Osteoblast (primary cell): ENCODE measurements around the gene GPR108. TPM values are rescaled to one million over a fixed set of nuclear protein-coding genes. Genes with fewer than 3 reads are reported as not detected.

Source experiments
- DNase-seq: peaks from one replicate; pipeline ENCODE4 v3.0.0; 2011; ENCODE audit warnings: low spot score, mixed read lengths; ENCODE audit not compliant: insufficient read length; ENCODE audit errors: missing footprints
- H2AFZ ChIP-seq: 2 replicates; pipeline ENCODE4 v1.6.0; 2011; ENCODE audit warnings: mild to moderate bottlenecking, low read length
- H3K27ac ChIP-seq: 2 replicates; pipeline ENCODE4 v1.5.1; 2011; ENCODE audit warnings: mild to moderate bottlenecking, low read depth, low read length, moderate library complexity
- H3K27me3 ChIP-seq: 2 replicates; pipeline ENCODE4 v1.6.0; 2012; ENCODE audit warnings: mild to moderate bottlenecking, control low read depth, inconsistent platforms, low read length, moderate library complexity; ENCODE audit not compliant: insufficient read depth
- H3K36me3 ChIP-seq: 2 replicates; pipeline ENCODE4 v1.5.1; 2011; ENCODE audit warnings: mild to moderate bottlenecking, low read length, control low read depth, moderate library complexity; ENCODE audit not compliant: insufficient read depth
- H3K4me1 ChIP-seq: 2 replicates; pipeline ENCODE4 v1.5.1; 2011; ENCODE audit warnings: mild to moderate bottlenecking, low read length, control low read depth, moderate library complexity; ENCODE audit not compliant: insufficient read depth
- H3K4me2 ChIP-seq: 2 replicates; pipeline ENCODE4 v1.6.0; 2011; ENCODE audit warnings: mild to moderate bottlenecking, low read length; ENCODE audit not compliant: insufficient read depth
- H3K4me3 ChIP-seq: fragments of 200-600 bp; sonication (generic); 3 replicates; pipeline ENCODE4 v1.5.1; 2012; ENCODE audit warnings: mild to moderate bottlenecking, low read length, inconsistent platforms; ENCODE audit not compliant: insufficient read depth
- H3K79me2 ChIP-seq: 2 replicates; pipeline ENCODE4 v1.6.0; 2012; ENCODE audit warnings: mild to moderate bottlenecking, low read length, control low read depth, inconsistent platforms; ENCODE audit not compliant: insufficient read depth
- H3K9me3 ChIP-seq: 2 replicates; pipeline ENCODE4 v1.5.1; 2011; ENCODE audit warnings: low read depth, low read length, control low read depth
- H4K20me1 ChIP-seq: 2 replicates; pipeline ENCODE4 v1.6.0; 2012; ENCODE audit warnings: mild to moderate bottlenecking, low read length, control low read depth; ENCODE audit not compliant: insufficient read depth
- total RNA-seq: library from RNA; depleted of rRNA; stranded (reverse); fragments of >200 nt; gene quantifications from 2 replicates; pipeline ENCODE4 v1.2.3, GENCODE V29; 2012
- TF ChIP-seq, protein P1 (sequence below): IDR thresholded peaks from 2 replicates; pipeline ENCODE4 v1.5.1; 2011; ENCODE audit warnings: mild to moderate bottlenecking, low read depth, low read length, moderate library complexity; ENCODE audit errors: extremely low read depth

The GPR108 gene
- total RNA-seq, 1 donor, result 42.3 TPM

GRCh38 chr19:6691342-6691741, 46.0 kb downstream of the GPR108 start:
- H3K9me3 ChIP-seq, result no peaks in the 10 kb centered on the region
- no peak overlapping the region for H3K4me2 ChIP-seq
- H3K27me3 ChIP-seq, result peaks cover 3% of the 10 kb centered on the region
- no peak overlapping the region for H2AFZ ChIP-seq
- no peak for DNase-seq
- H3K27ac ChIP-seq, result no peak overlapping the region
- TF ChIP-seq, protein P1, sequence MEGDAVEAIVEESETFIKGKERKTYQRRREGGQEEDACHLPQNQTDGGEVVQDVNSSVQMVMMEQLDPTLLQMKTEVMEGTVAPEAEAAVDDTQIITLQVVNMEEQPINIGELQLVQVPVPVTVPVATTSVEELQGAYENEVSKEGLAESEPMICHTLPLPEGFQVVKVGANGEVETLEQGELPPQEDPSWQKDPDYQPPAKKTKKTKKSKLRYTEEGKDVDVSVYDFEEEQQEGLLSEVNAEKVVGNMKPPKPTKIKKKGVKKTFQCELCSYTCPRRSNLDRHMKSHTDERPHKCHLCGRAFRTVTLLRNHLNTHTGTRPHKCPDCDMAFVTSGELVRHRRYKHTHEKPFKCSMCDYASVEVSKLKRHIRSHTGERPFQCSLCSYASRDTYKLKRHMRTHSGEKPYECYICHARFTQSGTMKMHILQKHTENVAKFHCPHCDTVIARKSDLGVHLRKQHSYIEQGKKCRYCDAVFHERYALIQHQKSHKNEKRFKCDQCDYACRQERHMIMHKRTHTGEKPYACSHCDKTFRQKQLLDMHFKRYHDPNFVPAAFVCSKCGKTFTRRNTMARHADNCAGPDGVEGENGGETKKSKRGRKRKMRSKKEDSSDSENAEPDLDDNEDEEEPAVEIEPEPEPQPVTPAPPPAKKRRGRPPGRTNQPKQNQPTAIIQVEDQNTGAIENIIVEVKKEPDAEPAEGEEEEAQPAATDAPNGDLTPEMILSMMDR, result no peak
- no peaks in the 10 kb centered on the region for H3K79me2 ChIP-seq
- no peaks in the 10 kb centered on the region for H3K36me3 ChIP-seq
- no peak overlapping the region for H3K4me3 ChIP-seq
- no peaks in the 10 kb centered on the region for H4K20me1 ChIP-seq
- H3K4me1 ChIP-seq, result no peaks in the 10 kb centered on the region

DNA sequence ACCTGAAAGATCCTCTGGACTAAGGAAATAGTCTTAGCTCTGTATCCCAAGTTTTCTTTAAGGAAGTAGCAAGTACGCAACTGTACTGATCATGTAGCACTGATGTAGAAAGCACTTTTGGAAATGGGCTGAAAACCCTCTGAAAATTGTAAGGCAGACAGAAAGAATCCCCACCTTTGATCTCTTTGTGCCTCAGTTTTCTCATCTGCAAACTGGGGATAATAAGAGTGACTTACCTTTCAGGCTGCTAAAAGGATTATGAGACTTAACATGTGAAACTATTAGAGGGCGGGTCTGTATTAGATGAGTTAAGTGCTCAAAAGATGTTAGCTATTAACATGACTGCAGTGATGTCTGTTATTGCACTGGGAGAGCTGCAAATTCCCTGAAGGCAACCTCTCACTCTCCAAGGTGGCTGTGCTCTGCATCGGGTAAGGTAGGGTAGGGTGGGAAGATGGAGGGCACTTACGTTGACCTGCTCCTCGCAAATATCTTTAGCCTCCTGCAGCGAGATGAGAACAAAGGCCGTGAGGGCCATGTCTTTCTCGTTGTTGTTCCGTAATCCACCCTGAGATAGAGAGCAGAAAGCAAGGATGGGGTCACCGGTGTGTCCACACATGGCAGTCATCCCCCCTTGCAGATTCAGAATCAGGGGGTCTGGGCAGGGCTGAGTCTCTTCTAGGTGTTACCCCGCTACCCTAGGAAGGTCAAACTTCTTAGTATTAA, 47.1 kb downstream of the GPR108 start:
- Histone ChIP-seq H3K4me3 (no peak overlapping the region), H3K4me2 (no peak overlapping the region), H4K20me1 (no peaks in the 10 kb centered on the region), H2AFZ (no peak overlapping the region), H3K79me2 (no peaks in the 10 kb centered on the region), H3K4me1 (no peaks in the 10 kb centered on the region), H3K36me3 (no peaks in the 10 kb centered on the region), H3K27me3 (peaks cover 3% of the 10 kb centered on the region), H3K27ac (no peak overlapping the region), H3K9me3 (no peaks in the 10 kb centered on the region)
- no peak for DNase-seq
- TF ChIP-seq, protein P1, result no peak

DNA sequence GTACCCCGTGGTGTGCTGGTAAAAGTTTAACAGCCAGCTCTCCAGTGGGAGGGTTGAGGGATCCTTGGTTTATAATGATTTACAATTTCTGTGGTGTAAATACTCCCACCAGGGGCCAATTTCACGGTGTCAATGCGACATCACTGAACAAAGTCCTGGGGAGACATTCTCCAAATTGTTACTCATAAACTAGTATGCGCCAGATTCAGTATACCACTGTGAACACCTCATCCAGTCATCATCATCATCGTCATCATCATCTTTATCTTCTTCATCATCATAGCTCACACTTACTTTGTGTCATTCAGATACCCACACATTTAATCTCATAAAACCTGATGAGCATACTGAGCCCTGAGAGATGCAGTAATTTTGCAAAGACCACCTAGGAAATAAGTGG, 50.3 kb downstream of the GPR108 start:
- Histone ChIP-seq H3K27me3 (peaks cover 3% of the 10 kb centered on the region), H3K4me2 (no peak overlapping the region)
- DNase-seq, result no peak

DNA sequence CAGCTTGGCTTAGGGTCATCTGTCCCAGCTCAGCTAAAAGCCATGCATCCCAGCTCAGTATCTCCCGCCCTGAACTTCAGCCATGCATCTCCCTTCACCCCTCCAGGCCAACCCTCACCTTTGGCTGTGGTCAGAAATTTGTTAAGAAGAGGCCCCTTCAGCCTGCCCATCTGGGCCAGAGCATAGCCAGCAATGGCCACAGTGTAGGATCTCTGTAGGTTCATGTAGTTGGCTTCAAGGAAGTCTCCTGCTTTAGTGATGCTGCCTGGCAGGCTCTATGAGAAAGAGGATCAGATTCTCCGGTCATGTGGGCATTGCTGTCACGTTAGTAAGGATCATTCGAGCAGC, 50.8 kb downstream of the GPR108 start:
- Histone ChIP-seq H3K27me3 (peaks cover 3% of the 10 kb centered on the region), H3K79me2 (no peaks in the 10 kb centered on the region), H2AFZ (no peak overlapping the region), H3K4me1 (no peaks in the 10 kb centered on the region), H3K9me3 (no peaks in the 10 kb centered on the region), H3K4me3 (no peak overlapping the region), H3K4me2 (no peak overlapping the region), H3K36me3 (no peaks in the 10 kb centered on the region), H3K27ac (no peak overlapping the region), H4K20me1 (no peaks in the 10 kb centered on the region)
- DNase-seq, result no peak
- TF ChIP-seq, protein P1, result no peak

More for the DNA sequence above, 50.3 kb downstream of the GPR108 start:
- Histone ChIP-seq H3K4me3 (no peak overlapping the region), H3K9me3 (no peaks in the 10 kb centered on the region), H4K20me1 (no peaks in the 10 kb centered on the region), H3K4me1 (no peaks in the 10 kb centered on the region), H3K27ac (no peak overlapping the region), H3K79me2 (no peaks in the 10 kb centered on the region), H2AFZ (no peak overlapping the region), H3K36me3 (no peaks in the 10 kb centered on the region)
- TF ChIP-seq, protein P1, result no peak
